IMR-90 (cell line): ENCODE data around the gene XRN2.

Experiments used
- BHLHE40 ChIP-seq: fragments of 150-350 bp; IDR thresholded peaks from 2 replicates; pipeline ENCODE4 v1.6.1; 2016; ENCODE audit warnings: mild to moderate bottlenecking, low read depth, low read length
- MAZ ChIP-seq: IDR thresholded peaks from 2 replicates; pipeline ENCODE4 v1.6.1; 2012; ENCODE audit warnings: low read depth, mild to moderate bottlenecking, low read length, improper control_type of control experiment, moderate library complexity, borderline replicate concordance
- POLR2A ChIP-seq: IDR thresholded peaks from 2 replicates; pipeline ENCODE4 v1.6.1; 2012; ENCODE audit warnings: mild to moderate bottlenecking, low read depth, low read length
- RCOR1 ChIP-seq: IDR thresholded peaks from 2 replicates; pipeline ENCODE4 v1.6.1; 2012; ENCODE audit warnings: mild to moderate bottlenecking, low read length, improper control_type of control experiment; ENCODE audit not compliant: insufficient replicate concordance
- RFX5 ChIP-seq: IDR thresholded peaks from 2 replicates; pipeline ENCODE4 v1.8.0; 2012; ENCODE audit warnings: low read depth, mild to moderate bottlenecking, low read length, moderate library complexity
- SMC3 ChIP-seq: fragments of 150-350 bp; IDR thresholded peaks from 2 replicates; pipeline ENCODE4 v1.6.1; 2016; ENCODE audit warnings: low read depth, mild to moderate bottlenecking, antibody characterized with exemption, low read length, moderate library complexity
- TF ChIP-seq, protein P1 (sequence below): conservative IDR thresholded peaks from 2 replicates; pipeline ENCODE4 v1.5.1; 2012; ENCODE audit warnings: mild to moderate bottlenecking, low read depth, low read length, improper control_type of control experiment
- TF ChIP-seq, protein P2 (sequence below): fragments of 150-350 bp; IDR thresholded peaks from 2 replicates; pipeline ENCODE4 v1.6.1; 2017; ENCODE audit warnings: mild to moderate bottlenecking, antibody characterized with exemption, low read length, low read depth

DNA sequence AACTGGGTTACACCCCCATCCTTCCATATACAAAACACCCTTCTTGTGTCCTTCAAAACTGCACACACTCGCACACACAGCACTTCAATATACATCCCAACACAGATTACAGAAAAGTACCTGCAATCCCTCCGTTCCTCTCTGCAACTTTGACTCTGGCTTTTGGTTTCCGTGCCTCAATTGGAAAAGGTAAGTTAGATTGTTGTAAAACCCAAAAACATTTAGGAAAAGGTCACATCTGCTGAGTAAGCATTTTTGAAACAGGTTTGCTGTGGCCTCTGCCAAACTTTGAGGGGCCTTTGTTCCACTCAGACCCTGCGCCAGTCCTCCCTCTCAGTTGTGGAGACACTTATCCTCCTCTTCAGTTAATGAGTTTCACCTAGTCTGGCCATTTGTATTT, 90.0 kb downstream of the XRN2 start:
- TF ChIP-seq RCOR1 (no peak), POLR2A (no peak), RFX5 (no peak), BHLHE40 (no peak), MAZ (no peak), SMC3 (no peak)
- TF ChIP-seq, protein P1, sequence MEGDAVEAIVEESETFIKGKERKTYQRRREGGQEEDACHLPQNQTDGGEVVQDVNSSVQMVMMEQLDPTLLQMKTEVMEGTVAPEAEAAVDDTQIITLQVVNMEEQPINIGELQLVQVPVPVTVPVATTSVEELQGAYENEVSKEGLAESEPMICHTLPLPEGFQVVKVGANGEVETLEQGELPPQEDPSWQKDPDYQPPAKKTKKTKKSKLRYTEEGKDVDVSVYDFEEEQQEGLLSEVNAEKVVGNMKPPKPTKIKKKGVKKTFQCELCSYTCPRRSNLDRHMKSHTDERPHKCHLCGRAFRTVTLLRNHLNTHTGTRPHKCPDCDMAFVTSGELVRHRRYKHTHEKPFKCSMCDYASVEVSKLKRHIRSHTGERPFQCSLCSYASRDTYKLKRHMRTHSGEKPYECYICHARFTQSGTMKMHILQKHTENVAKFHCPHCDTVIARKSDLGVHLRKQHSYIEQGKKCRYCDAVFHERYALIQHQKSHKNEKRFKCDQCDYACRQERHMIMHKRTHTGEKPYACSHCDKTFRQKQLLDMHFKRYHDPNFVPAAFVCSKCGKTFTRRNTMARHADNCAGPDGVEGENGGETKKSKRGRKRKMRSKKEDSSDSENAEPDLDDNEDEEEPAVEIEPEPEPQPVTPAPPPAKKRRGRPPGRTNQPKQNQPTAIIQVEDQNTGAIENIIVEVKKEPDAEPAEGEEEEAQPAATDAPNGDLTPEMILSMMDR, result no peak
- TF ChIP-seq, protein P2, sequence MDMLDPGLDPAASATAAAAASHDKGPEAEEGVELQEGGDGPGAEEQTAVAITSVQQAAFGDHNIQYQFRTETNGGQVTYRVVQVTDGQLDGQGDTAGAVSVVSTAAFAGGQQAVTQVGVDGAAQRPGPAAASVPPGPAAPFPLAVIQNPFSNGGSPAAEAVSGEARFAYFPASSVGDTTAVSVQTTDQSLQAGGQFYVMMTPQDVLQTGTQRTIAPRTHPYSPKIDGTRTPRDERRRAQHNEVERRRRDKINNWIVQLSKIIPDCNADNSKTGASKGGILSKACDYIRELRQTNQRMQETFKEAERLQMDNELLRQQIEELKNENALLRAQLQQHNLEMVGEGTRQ, result no peak
